GM13976 (cell line): ENCODE results near the gene CEP68.
"Not testable (repeated sequence)": the region's sequence is repeated elsewhere in the genome, so short reads cannot be mapped to it uniquely, and the experiment has no call there.

Source experiments
- DNase-seq: peaks from one replicate; pipeline ENCODE4 v3.0.0; 2012; ENCODE audit warnings: low spot score
- in situ Hi-C: fragments of 300-500 bp; cut with MboI; formaldehyde crosslinking; loops from one replicate; pipeline ENCODE4 v1.12.0; 2022; ENCODE audit warnings: low sequenced_read_pairs, mixed read lengths, inconsistent platforms; ENCODE audit not compliant: unreplicated experiment
- TF ChIP-seq, protein P1 (sequence below): IDR thresholded peaks from 2 replicates; pipeline ENCODE4 v1.5.1; 2012; ENCODE audit warnings: borderline replicate concordance, mild to moderate bottlenecking; ENCODE audit not compliant: insufficient read depth; ENCODE audit errors: extremely low read depth, missing control alignments, control extremely low read depth

Gene CEP68

DNA sequence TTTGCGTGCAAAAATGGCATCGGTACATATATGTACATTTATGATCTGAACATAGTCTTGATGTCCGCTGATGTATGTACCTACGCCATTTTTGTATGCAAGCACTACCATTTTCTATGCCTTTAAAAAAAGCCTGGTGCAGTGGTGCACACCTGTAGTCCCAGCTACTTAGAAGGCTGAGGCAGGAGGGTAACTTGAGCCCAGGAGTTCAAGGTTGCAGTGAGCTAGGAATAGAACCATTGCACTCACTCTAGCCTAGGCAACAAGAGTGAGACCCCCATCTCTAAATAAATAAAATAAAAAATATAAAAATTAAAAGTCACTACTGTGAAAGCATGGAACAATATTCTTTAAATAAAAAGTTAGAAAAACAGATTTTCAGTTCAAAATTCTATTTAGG lies 57.0 kb downstream of the CEP68 start:
- TF ChIP-seq, protein P1, sequence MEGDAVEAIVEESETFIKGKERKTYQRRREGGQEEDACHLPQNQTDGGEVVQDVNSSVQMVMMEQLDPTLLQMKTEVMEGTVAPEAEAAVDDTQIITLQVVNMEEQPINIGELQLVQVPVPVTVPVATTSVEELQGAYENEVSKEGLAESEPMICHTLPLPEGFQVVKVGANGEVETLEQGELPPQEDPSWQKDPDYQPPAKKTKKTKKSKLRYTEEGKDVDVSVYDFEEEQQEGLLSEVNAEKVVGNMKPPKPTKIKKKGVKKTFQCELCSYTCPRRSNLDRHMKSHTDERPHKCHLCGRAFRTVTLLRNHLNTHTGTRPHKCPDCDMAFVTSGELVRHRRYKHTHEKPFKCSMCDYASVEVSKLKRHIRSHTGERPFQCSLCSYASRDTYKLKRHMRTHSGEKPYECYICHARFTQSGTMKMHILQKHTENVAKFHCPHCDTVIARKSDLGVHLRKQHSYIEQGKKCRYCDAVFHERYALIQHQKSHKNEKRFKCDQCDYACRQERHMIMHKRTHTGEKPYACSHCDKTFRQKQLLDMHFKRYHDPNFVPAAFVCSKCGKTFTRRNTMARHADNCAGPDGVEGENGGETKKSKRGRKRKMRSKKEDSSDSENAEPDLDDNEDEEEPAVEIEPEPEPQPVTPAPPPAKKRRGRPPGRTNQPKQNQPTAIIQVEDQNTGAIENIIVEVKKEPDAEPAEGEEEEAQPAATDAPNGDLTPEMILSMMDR, result no peak
- no peak for DNase-seq
- in situ Hi-C loops, result no loop called here

DNA sequence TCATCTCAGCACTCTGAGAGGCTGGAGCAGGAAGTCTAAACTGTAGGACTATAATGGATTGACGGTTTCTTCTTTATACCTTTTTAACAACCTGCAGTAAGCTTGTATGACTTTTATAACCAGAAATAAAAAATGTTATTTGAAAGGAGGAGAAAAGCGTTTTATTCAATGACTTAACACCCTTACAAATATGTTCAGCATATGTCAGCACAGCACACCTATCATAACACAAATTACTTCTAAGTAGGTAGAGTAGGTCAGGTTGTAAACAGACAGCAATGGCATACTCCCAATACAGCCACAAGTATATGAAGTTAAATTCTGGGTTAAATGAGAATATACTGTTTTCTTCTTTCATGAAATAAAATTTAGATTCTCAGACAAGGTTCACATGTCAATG lies 57.6 kb downstream of the CEP68 start:
- no peak for DNase-seq
- in situ Hi-C loops, result no loop called here
- TF ChIP-seq, protein P1, result no peak

DNA sequence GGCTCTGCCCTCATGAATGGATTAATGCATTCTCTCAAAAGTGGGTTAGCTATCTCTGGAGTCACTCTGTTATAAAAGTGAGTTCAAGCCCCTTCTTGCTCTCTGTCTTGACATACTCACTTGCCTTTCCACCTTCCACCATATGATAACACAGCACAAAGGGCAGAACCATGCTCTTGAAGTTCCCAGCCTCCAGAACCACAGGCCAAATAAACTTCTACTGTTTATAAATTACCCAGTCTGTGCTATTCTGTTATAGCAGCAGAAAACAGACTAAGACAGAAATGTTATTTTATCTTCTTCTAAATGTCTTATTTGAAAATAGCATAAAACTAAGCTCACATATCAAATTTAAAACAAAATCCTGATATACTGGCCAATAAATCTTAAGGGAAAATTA lies 58.7 kb downstream of the CEP68 start:
- no peak for DNase-seq
- TF ChIP-seq, protein P1, result no peak
- in situ Hi-C loops, result no loop called here

DNA sequence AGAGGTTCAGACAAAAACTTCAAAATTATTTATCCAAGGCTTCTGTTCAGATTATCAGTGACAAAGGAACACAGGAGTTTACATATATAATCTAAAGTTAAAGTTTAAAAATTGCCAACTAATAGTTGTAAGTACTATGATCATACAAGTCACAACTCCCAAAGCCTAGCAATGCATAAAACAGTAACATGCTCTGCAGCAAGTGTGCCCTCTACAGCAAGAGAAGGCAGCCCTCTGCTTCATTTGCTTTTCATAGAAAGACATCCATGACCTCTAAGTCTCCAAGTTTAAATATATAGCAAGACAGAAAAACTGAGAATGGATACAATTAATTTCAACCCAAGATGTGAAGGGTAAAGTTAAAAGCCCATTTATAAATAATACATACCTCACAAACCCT lies 60.4 kb downstream of the CEP68 start:
- in situ Hi-C loops, result no loop called here
- DNase-seq, result no peak
- TF ChIP-seq, protein P1, result no peak

DNA sequence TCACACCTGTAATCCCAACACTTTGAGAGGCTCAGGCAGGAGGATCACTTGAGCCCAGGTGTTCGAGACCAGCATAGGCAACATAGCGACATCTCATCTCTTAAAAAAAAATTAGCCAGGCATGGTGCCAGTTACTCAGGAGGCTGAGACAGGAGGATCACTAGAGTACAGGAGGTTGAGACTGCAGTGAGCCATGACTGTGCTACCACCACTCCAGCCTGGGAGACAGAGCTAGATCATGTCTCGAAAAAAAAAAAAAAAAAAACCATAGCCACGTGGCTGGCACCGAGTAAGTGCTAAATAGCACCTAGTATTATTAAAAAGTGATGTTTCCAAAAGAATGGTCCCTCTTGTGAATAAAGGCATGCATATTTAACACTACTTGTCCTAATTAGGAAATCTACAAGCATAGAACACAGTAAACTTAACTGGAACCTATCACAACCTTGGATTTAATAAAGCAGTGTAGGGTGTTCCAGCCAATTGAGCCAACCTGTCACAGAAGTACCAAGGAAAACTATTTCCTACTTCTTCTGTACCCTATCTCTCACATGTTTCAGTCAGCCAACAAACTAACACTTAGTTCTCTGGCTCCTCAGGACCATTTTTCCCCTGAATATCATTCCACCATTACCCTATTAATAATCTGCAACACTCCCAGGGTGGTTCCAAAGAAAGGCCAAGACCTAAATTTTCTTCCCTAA lies 64.9 kb downstream of the CEP68 start:
- DNase-seq, result no peak
- TF ChIP-seq, protein P1, result no peak
- in situ Hi-C loops, result no loop called here

DNA sequence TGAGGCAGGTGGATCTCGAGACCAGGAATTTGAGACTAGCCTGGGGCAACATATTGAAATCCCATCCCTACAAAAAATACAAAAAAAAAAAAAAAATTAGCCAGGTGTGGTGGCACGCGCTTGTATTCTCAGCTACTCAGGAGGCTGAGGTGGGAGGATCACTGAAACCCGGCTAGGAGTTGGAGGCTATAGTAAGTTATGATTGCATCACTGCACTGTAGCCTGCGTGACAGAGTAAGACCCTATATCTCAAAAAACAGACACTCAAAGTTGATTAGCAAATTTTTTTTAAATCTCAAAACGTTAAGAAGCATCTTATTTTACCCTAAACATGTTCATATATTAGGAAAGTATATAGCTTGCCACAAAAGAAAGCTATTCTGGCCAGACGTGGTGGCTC lies 66.1 kb downstream of the CEP68 start:
- TF ChIP-seq, protein P1, result no peak

DNA sequence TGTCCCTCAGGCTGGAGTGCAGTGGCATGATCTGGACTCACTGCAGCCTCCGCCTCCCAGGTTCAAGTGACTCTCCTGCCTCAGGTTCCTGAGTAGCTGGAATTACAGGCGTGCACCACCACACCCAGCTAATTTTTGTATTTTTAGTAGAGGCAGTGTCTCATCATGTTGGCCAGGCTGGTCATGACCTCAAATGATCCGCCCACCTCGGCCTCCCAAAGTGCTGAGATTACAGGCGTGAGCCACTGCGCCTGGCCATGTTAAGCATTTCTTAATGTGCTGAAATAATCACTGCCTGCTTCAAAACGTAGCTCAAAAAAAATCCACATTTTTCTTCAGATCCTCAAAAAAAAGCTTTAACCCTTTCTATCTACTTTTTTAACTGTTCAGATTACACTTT lies 69.2 kb downstream of the CEP68 start:
- in situ Hi-C loops, DNase-seq: not testable (repeated sequence)

More for the DNA sequence above, 66.1 kb downstream of the CEP68 start:
- in situ Hi-C loops, result no loop called here
- no peak for DNase-seq
